ENCODE data around the gene TPD52L1. TPM values are rescaled to one million over a fixed set of nuclear protein-coding genes. Genes with fewer than 3 reads are reported as not detected.

Gene TPD52L1
- total and polyA plus RNA-seq, 2 experiments from 2014 or later, result 22.8 to 24.0 TPM

GRCh38 chr6:125216015-125216414, 62.4 kb downstream of the TPD52L1 start:
- H3K4me3 ChIP-seq, result no peak overlapping the region
- no peaks in the 10 kb centered on the region for H3K27me3 Mint-ChIP-seq (ENCODE audit: insufficient read depth, low read depth, poor library complexity)
- no peaks in the 10 kb centered on the region for H3K27me3 ChIP-seq (ENCODE audit: insufficient read depth)
- no peaks in the 10 kb centered on the region for H3K9me3 Mint-ChIP-seq
- H3K27ac ChIP-seq (ENCODE audit: low read depth), result no peak overlapping the region
- DNase-seq (ENCODE audit: low spot score) (no peak), ATAC-seq (no peak)
- H3K36me3 ChIP-seq (ENCODE audit: insufficient read depth), result no peaks in the 10 kb centered on the region
- peaks cover 7% of the 10 kb centered on the region; the same call in 1 of the 2 replicates for H3K4me1 ChIP-seq (ENCODE audit: insufficient read depth)
- H3F3A ChIP-seq (replicated peaks; ENCODE audit: low read depth), result no peaks in the 10 kb centered on the region
- no peak overlapping the region for H2AFZ ChIP-seq
- no peaks in the 10 kb centered on the region for H4K20me1 ChIP-seq (replicated peaks; ENCODE audit: insufficient read depth)
- no peak overlapping the region for H3K27ac Mint-ChIP-seq
- H3K4me2 ChIP-seq, result no peak overlapping the region
- TF ChIP-seq ZNF331 (CRISPR knock-in tag; IDR thresholded peaks at IDR 0.05; ENCODE audit: low read depth), result no peak
- no peak for TF ChIP-seq REST (IDR thresholded peaks at IDR 0.05; ENCODE audit: unreplicated experiment)
- no peak for TF ChIP-seq JUNB (IDR thresholded peaks at IDR 0.05; ENCODE audit: unreplicated experiment)
- TF ChIP-seq, protein P1, sequence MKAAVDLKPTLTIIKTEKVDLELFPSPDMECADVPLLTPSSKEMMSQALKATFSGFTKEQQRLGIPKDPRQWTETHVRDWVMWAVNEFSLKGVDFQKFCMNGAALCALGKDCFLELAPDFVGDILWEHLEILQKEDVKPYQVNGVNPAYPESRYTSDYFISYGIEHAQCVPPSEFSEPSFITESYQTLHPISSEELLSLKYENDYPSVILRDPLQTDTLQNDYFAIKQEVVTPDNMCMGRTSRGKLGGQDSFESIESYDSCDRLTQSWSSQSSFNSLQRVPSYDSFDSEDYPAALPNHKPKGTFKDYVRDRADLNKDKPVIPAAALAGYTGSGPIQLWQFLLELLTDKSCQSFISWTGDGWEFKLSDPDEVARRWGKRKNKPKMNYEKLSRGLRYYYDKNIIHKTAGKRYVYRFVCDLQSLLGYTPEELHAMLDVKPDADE (IDR thresholded peaks at IDR 0.05), result no peak
- no peak for TF ChIP-seq POLR2AphosphoS5 (IDR thresholded peaks at IDR 0.05; ENCODE audit: low read depth)
- TF ChIP-seq ZNF462 (CRISPR knock-in tag; IDR thresholded peaks at IDR 0.05), result no peak
- TF ChIP-seq ZNF114 (CRISPR knock-in tag; IDR thresholded peaks at IDR 0.05), result no peak
- no peak for TF ChIP-seq STAT1 (IDR thresholded peaks at IDR 0.05; ENCODE audit: unreplicated experiment)
- no peak for TF ChIP-seq NANOG (IDR thresholded peaks at IDR 0.05; ENCODE audit: borderline replicate concordance)
- TF ChIP-seq EZH2 (IDR thresholded peaks at IDR 0.05; ENCODE audit: low read depth, unreplicated experiment), result no peak
- no peak for TF ChIP-seq CTCF (conservative IDR thresholded peaks at IDR 0.05; ENCODE audit: low read depth in 2 of 2)
- TF ChIP-seq CREB1 (CRISPR knock-in tag; IDR thresholded peaks at IDR 0.05; ENCODE audit: low read depth), result no peak
- TF ChIP-seq EZH2phosphoT487 (IDR thresholded peaks at IDR 0.05; ENCODE audit: unreplicated experiment), result no peak
- H3K79me2 ChIP-seq (replicated peaks; ENCODE audit: insufficient read depth), result no peaks in the 10 kb centered on the region
- H3K36me3 Mint-ChIP-seq (ENCODE audit: low read depth), result no peaks in the 10 kb centered on the region
- no peaks in the 10 kb centered on the region for H3K9me2 ChIP-seq (ENCODE audit: insufficient read depth)
- peaks cover 16% of the 10 kb centered on the region for H3K4me1 Mint-ChIP-seq
- H3K4me3 Mint-ChIP-seq, result no peak overlapping the region

Data from GM23338 (cell line).